Measurements from ENCODE around the gene RYR2. TPM values are rescaled to one million over a fixed set of nuclear protein-coding genes. Genes with fewer than 3 reads are reported as not detected.

The RYR2 gene
- total RNA-seq, 1 donor from 2014 or later, result not detected

GRCh38 chr1:237528545-237528944 lies 486.6 kb downstream of the RYR2 start:
- TF ChIP-seq CTCF (IDR thresholded peaks at IDR 0.05; ENCODE audit: insufficient read depth, low read length, poor library complexity, severe bottlenecking), result no peak
- Histone ChIP-seq H3K36me3 (ENCODE audit: control insufficient read depth, insufficient read depth, low read length) (no peaks in the 10 kb centered on the region), H3K4me3 (ENCODE audit: low read depth, low read length) (no peak overlapping the region), H3K27me3 (ENCODE audit: control insufficient read depth, insufficient read depth, low read length) (no peaks in the 10 kb centered on the region)
- DNase-seq (ENCODE audit: low read depth), result no peak

GRCh38 chr1:237539055-237539454 lies 497.1 kb downstream of the RYR2 start:
- no peaks in the 10 kb centered on the region for H3K36me3 ChIP-seq (ENCODE audit: control insufficient read depth, insufficient read depth, low read length)
- no peak overlapping the region for H3K4me3 ChIP-seq (ENCODE audit: low read depth, low read length)
- no peak for DNase-seq (ENCODE audit: low read depth)
- no peak for TF ChIP-seq CTCF (IDR thresholded peaks at IDR 0.05; ENCODE audit: insufficient read depth, low read length, poor library complexity, severe bottlenecking)
- H3K27me3 ChIP-seq (ENCODE audit: control insufficient read depth, insufficient read depth, low read length), result no peaks in the 10 kb centered on the region

GRCh38 chr1:237542525-237543418 lies 500.8 kb downstream of the RYR2 start:
- no peak for TF ChIP-seq CTCF (IDR thresholded peaks at IDR 0.05; ENCODE audit: insufficient read depth, low read length, poor library complexity, severe bottlenecking)
- no peaks in the 10 kb centered on the region for H3K27me3 ChIP-seq (ENCODE audit: control insufficient read depth, insufficient read depth, low read length)
- no peak for DNase-seq (ENCODE audit: low read depth)
- no peaks in the 10 kb centered on the region for H3K36me3 ChIP-seq (ENCODE audit: control insufficient read depth, insufficient read depth, low read length)
- H3K4me3 ChIP-seq (ENCODE audit: low read depth, low read length), result no peak overlapping the region

GRCh38 chr1:237553078-237553477 lies 511.1 kb downstream of the RYR2 start:
- no peak for DNase-seq (ENCODE audit: low read depth)
- no peaks in the 10 kb centered on the region for H3K27me3 ChIP-seq (ENCODE audit: control insufficient read depth, insufficient read depth, low read length)
- TF ChIP-seq CTCF (IDR thresholded peaks at IDR 0.05; ENCODE audit: insufficient read depth, low read length, poor library complexity, severe bottlenecking), result no peak
- no peak overlapping the region for H3K4me3 ChIP-seq (ENCODE audit: low read depth, low read length)
- H3K36me3 ChIP-seq (ENCODE audit: control insufficient read depth, insufficient read depth, low read length), result no peaks in the 10 kb centered on the region

- no peaks in the 10 kb centered on the region for H3K27me3 ChIP-seq (ENCODE audit: control insufficient read depth, insufficient read depth, low read length)
- no peak for TF ChIP-seq CTCF (IDR thresholded peaks at IDR 0.05; ENCODE audit: insufficient read depth, low read length, poor library complexity, severe bottlenecking)
- no peak overlapping the region for H3K4me3 ChIP-seq (ENCODE audit: low read depth, low read length)
- no peaks in the 10 kb centered on the region for H3K36me3 ChIP-seq (ENCODE audit: control insufficient read depth, insufficient read depth, low read length)
- no peak for DNase-seq (ENCODE audit: low read depth)
Observed at GRCh38 chr1:237556911-237557310, 514.9 kb downstream of the RYR2 start.
